HepG2 (cell line): ENCODE measurements around the gene ASIC3. TPM values are rescaled to one million over a fixed set of nuclear protein-coding genes. Genes with fewer than 3 reads are reported as not detected.

Source experiments
- CCDC6 ChIP-seq: sonication (generic); formaldehyde crosslinking; IDR thresholded peaks from 2 replicates; pipeline ENCODE4 v1.8.1; 2022; ENCODE audit warnings: mild to moderate bottlenecking, missing genetic modification reagents, moderate library complexity
- EEA1 ChIP-seq: sonication (generic); formaldehyde crosslinking; IDR thresholded peaks from 2 replicates; pipeline ENCODE4 v1.5.1; 2020; ENCODE audit warnings: mild to moderate bottlenecking, missing genetic modification reagents, borderline replicate concordance
- GMEB2 ChIP-seq: IDR thresholded peaks from 2 replicates; pipeline ENCODE4 v1.6.1; 2016; ENCODE audit warnings: missing biosample characterization, missing genetic modification reagents, low read depth
- HOMEZ ChIP-seq: IDR thresholded peaks from 2 replicates; pipeline ENCODE4 v1.6.1; 2016; ENCODE audit warnings: low read depth
- NBN ChIP-seq: fragments of 450-650 bp; conservative IDR thresholded peaks from 2 replicates; pipeline ENCODE4 v1.6.1; 2017
- NFE2L1 ChIP-seq: sonication (generic); formaldehyde crosslinking; IDR thresholded peaks from 2 replicates; pipeline ENCODE4 v1.4.0; 2020; ENCODE audit warnings: missing genetic modification reagents, mild to moderate bottlenecking, borderline replicate concordance
- PHF8 ChIP-seq: sonication (generic); formaldehyde crosslinking; IDR thresholded peaks from 2 replicates; pipeline ENCODE4 v1.5.0; 2020; ENCODE audit warnings: missing genetic modification reagents
- SMC3 ChIP-seq: IDR thresholded peaks from 2 replicates; pipeline ENCODE4 v1.6.1; 2011; ENCODE audit warnings: low read length, improper control_type of control experiment
- SP2 ChIP-seq: sonication (generic); formaldehyde crosslinking; IDR thresholded peaks from 2 replicates; pipeline ENCODE4 v1.5.1; 2020; ENCODE audit warnings: mild to moderate bottlenecking, missing genetic modification reagents
- TFDP2 ChIP-seq: sonication (generic); formaldehyde crosslinking; IDR thresholded peaks from 2 replicates; pipeline ENCODE4 v1.4.0; 2020; ENCODE audit warnings: missing genetic modification reagents
- ZBTB2 ChIP-seq: sonication (generic); formaldehyde crosslinking; IDR thresholded peaks from 2 replicates; pipeline ENCODE4 v1.8.0; 2022; ENCODE audit warnings: low read depth, missing genetic modification reagents
- ZNF318 ChIP-seq: sonication (generic); formaldehyde crosslinking; IDR thresholded peaks from 2 replicates; pipeline ENCODE4 v1.4.0; 2020; ENCODE audit warnings: mild to moderate bottlenecking, missing genetic modification reagents
- ZNF430 ChIP-seq: sonication (generic); formaldehyde crosslinking; IDR thresholded peaks from 2 replicates; pipeline ENCODE4 v1.9.0; 2021; ENCODE audit warnings: mild to moderate bottlenecking, missing genetic modification reagents
- ZNF567 ChIP-seq: sonication (generic); formaldehyde crosslinking; IDR thresholded peaks from 2 replicates; pipeline ENCODE4 v1.8.1; 2023; ENCODE audit warnings: mild to moderate bottlenecking, missing genetic modification reagents, borderline replicate concordance
- ZNF572 ChIP-seq: sonication (generic); formaldehyde crosslinking; IDR thresholded peaks from 2 replicates; pipeline ENCODE4 v1.5.1; 2020; ENCODE audit warnings: mild to moderate bottlenecking, missing genetic modification reagents
- polyA plus RNA-seq, 8 experiments: library from polyadenylated mRNA; depleted of rRNA in 3 of 8; stranded (reverse) in 7 of 8; unstranded in 1 of 8; fragments of >200 nt; fragmentation: Illumina TruSeq in 4 of 8; extraction: Trizol in 4 of 8; gene quantifications; 2 replicates each; pipeline versions ENCODE4 v1.2.1 to v1.2.3, GENCODE V29; 2011 to 2016; ENCODE audit warnings: low read depth in 4 of 8, missing spikeins in 1 of 8, mixed read lengths in 1 of 8; ENCODE audit not compliant: insufficient read depth in 1 of 8
- total RNA-seq, 5 experiments: library from RNA; depleted of rRNA; stranded (reverse); fragments of >200 nt; fragmentation: Illumina TruSeq; extraction: Trizol; gene quantifications; 2 replicates each; pipeline ENCODE4 v1.2.3, GENCODE V29; 2016; ENCODE audit warnings: low read depth in 1 of 5

Gene ASIC3
- total and polyA plus RNA-seq, 2 of the 13 experiments (the other 11 are each of a cell fraction or from before 2014, with no cell fraction given), result 0.51 TPM; not detected in 1

- TF ChIP-seq ZNF318 (CRISPR knock-in tag) (no peak), EEA1 (CRISPR knock-in tag) (peak; percentile 5; the same call in 1 of the 2 replicates), NBN (no peak), ZNF572 (CRISPR knock-in tag) (no peak), ZNF567 (CRISPR knock-in tag) (no peak), PHF8 (CRISPR knock-in tag) (peak; percentile 63), SMC3 (no peak), GMEB2 (CRISPR knock-in tag) (peak; percentile 81; the same call in 1 of the 2 replicates), NFE2L1 (CRISPR knock-in tag) (no peak), SP2 (CRISPR knock-in tag) (peak; percentile 26; the same call in 1 of the 2 replicates), TFDP2 (CRISPR knock-in tag) (peak; percentile 24; the same call in 1 of the 2 replicates), ZBTB2 (CRISPR knock-in tag) (no peak), HOMEZ (no peak), CCDC6 (CRISPR knock-in tag) (peak; percentile 59; the same call in 1 of the 2 replicates), ZNF430 (CRISPR knock-in tag) (peak; percentile 59; the same call in 1 of the 2 replicates)
These were observed 11.2 kb downstream of the ASIC3 start, which contains the start of gene SLC4A2 (continued) for GRCh38 chr7:151059367-151060112.
